ENCODE measurements around the gene ADAM15. TPM values are rescaled to one million over a fixed set of nuclear protein-coding genes. Genes with fewer than 3 reads are reported as not detected.

Gene ADAM15
- total and polyA plus RNA-seq, 4 donors, result 10.8 to 26.8 (median 17.5) TPM

DNA sequence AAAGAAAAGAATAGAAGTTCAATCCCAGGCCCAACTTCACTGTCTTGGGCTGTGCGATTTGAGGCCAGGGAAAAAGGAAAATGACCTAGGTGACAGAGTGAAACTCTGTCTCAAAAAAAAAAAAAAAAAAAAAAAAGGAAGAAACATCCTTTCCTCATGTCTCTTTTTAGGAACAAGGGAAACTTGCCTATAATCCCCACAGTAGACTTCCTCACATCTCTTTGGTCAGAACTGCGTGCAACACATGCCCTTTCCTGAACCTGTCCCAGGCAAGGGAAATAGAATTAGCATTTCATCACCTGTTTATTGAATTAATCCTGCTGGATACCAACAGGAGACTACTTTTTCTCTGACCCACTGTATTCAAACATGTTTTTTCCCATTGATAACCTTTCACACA is 15.2 kb upstream of the ADAM15 start:
- WGBS, result 84% methylated on average over 2 of the region's 2 CpGs
- TF ChIP-seq, protein P1, sequence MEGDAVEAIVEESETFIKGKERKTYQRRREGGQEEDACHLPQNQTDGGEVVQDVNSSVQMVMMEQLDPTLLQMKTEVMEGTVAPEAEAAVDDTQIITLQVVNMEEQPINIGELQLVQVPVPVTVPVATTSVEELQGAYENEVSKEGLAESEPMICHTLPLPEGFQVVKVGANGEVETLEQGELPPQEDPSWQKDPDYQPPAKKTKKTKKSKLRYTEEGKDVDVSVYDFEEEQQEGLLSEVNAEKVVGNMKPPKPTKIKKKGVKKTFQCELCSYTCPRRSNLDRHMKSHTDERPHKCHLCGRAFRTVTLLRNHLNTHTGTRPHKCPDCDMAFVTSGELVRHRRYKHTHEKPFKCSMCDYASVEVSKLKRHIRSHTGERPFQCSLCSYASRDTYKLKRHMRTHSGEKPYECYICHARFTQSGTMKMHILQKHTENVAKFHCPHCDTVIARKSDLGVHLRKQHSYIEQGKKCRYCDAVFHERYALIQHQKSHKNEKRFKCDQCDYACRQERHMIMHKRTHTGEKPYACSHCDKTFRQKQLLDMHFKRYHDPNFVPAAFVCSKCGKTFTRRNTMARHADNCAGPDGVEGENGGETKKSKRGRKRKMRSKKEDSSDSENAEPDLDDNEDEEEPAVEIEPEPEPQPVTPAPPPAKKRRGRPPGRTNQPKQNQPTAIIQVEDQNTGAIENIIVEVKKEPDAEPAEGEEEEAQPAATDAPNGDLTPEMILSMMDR (IDR thresholded peaks at IDR 0.05; ENCODE audit: low read depth, low read length, missing input control), result no peak
- TF ChIP-seq NR2F2 (IDR thresholded peaks at IDR 0.05) (no peak), YY1 (IDR thresholded peaks at IDR 0.05) (no peak), FOXA1 (IDR thresholded peaks at IDR 0.05) (no peak), HNF4A (conservative IDR thresholded peaks at IDR 0.05) (no peak), RAD21 (IDR thresholded peaks at IDR 0.05) (no peak)
- TF ChIP-seq, protein P2, sequence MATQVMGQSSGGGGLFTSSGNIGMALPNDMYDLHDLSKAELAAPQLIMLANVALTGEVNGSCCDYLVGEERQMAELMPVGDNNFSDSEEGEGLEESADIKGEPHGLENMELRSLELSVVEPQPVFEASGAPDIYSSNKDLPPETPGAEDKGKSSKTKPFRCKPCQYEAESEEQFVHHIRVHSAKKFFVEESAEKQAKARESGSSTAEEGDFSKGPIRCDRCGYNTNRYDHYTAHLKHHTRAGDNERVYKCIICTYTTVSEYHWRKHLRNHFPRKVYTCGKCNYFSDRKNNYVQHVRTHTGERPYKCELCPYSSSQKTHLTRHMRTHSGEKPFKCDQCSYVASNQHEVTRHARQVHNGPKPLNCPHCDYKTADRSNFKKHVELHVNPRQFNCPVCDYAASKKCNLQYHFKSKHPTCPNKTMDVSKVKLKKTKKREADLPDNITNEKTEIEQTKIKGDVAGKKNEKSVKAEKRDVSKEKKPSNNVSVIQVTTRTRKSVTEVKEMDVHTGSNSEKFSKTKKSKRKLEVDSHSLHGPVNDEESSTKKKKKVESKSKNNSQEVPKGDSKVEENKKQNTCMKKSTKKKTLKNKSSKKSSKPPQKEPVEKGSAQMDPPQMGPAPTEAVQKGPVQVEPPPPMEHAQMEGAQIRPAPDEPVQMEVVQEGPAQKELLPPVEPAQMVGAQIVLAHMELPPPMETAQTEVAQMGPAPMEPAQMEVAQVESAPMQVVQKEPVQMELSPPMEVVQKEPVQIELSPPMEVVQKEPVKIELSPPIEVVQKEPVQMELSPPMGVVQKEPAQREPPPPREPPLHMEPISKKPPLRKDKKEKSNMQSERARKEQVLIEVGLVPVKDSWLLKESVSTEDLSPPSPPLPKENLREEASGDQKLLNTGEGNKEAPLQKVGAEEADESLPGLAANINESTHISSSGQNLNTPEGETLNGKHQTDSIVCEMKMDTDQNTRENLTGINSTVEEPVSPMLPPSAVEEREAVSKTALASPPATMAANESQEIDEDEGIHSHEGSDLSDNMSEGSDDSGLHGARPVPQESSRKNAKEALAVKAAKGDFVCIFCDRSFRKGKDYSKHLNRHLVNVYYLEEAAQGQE (IDR thresholded peaks at IDR 0.05), result no peak
- TF ChIP-seq, protein P3, sequence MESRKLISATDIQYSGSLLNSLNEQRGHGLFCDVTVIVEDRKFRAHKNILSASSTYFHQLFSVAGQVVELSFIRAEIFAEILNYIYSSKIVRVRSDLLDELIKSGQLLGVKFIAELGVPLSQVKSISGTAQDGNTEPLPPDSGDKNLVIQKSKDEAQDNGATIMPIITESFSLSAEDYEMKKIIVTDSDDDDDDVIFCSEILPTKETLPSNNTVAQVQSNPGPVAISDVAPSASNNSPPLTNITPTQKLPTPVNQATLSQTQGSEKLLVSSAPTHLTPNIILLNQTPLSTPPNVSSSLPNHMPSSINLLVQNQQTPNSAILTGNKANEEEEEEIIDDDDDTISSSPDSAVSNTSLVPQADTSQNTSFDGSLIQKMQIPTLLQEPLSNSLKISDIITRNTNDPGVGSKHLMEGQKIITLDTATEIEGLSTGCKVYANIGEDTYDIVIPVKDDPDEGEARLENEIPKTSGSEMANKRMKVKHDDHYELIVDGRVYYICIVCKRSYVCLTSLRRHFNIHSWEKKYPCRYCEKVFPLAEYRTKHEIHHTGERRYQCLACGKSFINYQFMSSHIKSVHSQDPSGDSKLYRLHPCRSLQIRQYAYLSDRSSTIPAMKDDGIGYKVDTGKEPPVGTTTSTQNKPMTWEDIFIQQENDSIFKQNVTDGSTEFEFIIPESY (IDR thresholded peaks at IDR 0.05), result no peak

DNA sequence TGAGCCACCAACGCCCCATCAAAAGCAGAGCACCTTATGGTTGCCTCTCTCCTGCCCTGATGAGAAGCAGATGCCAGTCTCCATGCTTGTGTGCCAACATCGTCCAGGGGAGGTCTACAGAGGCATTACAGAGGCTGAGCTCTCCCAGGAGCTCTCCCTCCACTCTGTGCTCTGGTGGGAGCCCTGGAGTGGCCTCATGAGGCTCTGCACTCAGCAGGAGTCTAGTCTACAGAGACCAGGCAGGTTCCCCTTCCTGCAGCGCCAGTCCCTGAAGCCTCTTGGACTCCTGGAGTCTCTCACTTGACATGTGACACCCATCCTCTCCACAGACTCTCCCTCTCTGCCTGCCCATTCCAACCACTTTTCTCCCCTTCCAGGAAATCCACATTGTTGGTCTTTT is 14.1 kb upstream of the ADAM15 start:
- Histone ChIP-seq H3K4me3 (ENCODE audit: low read depth in 1 of 3, low read length in 3 of 3) (no peak overlapping the region), H3K9ac (ENCODE audit: low read depth in 1 of 2, low read length in 2 of 2) (no peak overlapping the region), H3K4me1 (ENCODE audit: control insufficient read depth in 4 of 4, insufficient read depth in 4 of 4, low read length in 3 of 4) (peaks cover 5 to 18% (median 12%) of the 10 kb centered on the region in 4 donors), H3K27me3 (ENCODE audit: control insufficient read depth in 4 of 4, insufficient read depth in 4 of 4, low read length in 3 of 4) (no peaks in the 10 kb centered on the region), H3K36me3 (ENCODE audit: control insufficient read depth in 4 of 4, insufficient read depth in 3 of 4, low read depth in 1 of 4, low read length in 3 of 4) (no peaks in the 10 kb centered on the region), H3K9me3 (ENCODE audit: control insufficient read depth in 4 of 4, low read length in 3 of 4) (no peaks in the 10 kb centered on the region), H3K27ac (ENCODE audit: low read depth in 1 of 2, low read length in 2 of 2) (no peak overlapping the region)
- DNase-seq (ENCODE audit: low spot score), result no peak
- TF ChIP-seq, protein P4, sequence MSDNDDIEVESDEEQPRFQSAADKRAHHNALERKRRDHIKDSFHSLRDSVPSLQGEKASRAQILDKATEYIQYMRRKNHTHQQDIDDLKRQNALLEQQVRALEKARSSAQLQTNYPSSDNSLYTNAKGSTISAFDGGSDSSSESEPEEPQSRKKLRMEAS (IDR thresholded peaks at IDR 0.05), result no peak
- TF ChIP-seq GABPA (IDR thresholded peaks at IDR 0.05 in 1 of 2, conservative IDR thresholded peaks at IDR 0.05 in 1 of 2) (no peak), HNF4A (conservative IDR thresholded peaks at IDR 0.05) (no peak), HNF4G (IDR thresholded peaks at IDR 0.05) (no peak), TAF1 (conservative IDR thresholded peaks at IDR 0.05) (no peak), NR2F2 (IDR thresholded peaks at IDR 0.05) (no peak), RAD21 (IDR thresholded peaks at IDR 0.05) (no peak), FOXA1 (IDR thresholded peaks at IDR 0.05) (no peak), YY1 (IDR thresholded peaks at IDR 0.05) (no peak), RXRA (IDR thresholded peaks at IDR 0.05) (no peak), EGR1 (IDR thresholded peaks at IDR 0.05; ENCODE audit: low read depth in 2 of 2) (no peak)
- TF ChIP-seq, protein P1 (IDR thresholded peaks at IDR 0.05; ENCODE audit: low read depth, low read length, missing input control), result no peak
- TF ChIP-seq, protein P3 (IDR thresholded peaks at IDR 0.05), result no peak
- TF ChIP-seq, protein P2 (IDR thresholded peaks at IDR 0.05), result no peak
- 73% methylated on average over 3 of the region's 3 CpGs for WGBS

More for the DNA sequence above, 15.2 kb upstream of the ADAM15 start:
- Histone ChIP-seq H3K9me3 (ENCODE audit: control insufficient read depth in 4 of 4, low read length in 3 of 4) (no peaks in the 10 kb centered on the region), H3K4me3 (ENCODE audit: low read depth in 1 of 3, low read length in 3 of 3) (no peak overlapping the region), H3K4me1 (ENCODE audit: control insufficient read depth in 4 of 4, insufficient read depth in 4 of 4, low read length in 3 of 4) (peaks cover 5 to 18% (median 12%) of the 10 kb centered on the region in 4 donors), H3K27ac (ENCODE audit: low read depth in 1 of 2, low read length in 2 of 2) (no peak overlapping the region), H3K9ac (ENCODE audit: low read depth in 1 of 2, low read length in 2 of 2) (no peak overlapping the region), H3K36me3 (ENCODE audit: control insufficient read depth in 4 of 4, insufficient read depth in 3 of 4, low read depth in 1 of 4, low read length in 3 of 4) (no peaks in the 10 kb centered on the region), H3K27me3 (ENCODE audit: control insufficient read depth in 4 of 4, insufficient read depth in 4 of 4, low read length in 3 of 4) (no peaks in the 10 kb centered on the region)
- no peak for DNase-seq (ENCODE audit: low spot score)
